H7 (cell line): ENCODE measurements around the gene FSTL5. TPM values are rescaled to one million over a fixed set of nuclear protein-coding genes. Genes with fewer than 3 reads are reported as not detected.
"Not testable (repeated sequence)": the region's sequence is repeated elsewhere in the genome, so short reads cannot be mapped to it uniquely, and the experiment has no call there.

ENCODE experiments used
- DNase-seq: peaks from one replicate; pipeline ENCODE4 v3.0.0; 2012
- H3K27me3 ChIP-seq: 2 replicates; pipeline ENCODE4 v1.6.0; 2011; ENCODE audit warnings: mild to moderate bottlenecking, low read length; ENCODE audit not compliant: control insufficient read depth, insufficient read depth
- H3K36me3 ChIP-seq: replicated peaks from 2 replicates; pipeline ENCODE4 v1.5.1; 2011; ENCODE audit warnings: low read length; ENCODE audit not compliant: control insufficient read depth, insufficient read depth
- H3K4me3 ChIP-seq: 2 replicates; pipeline ENCODE4 v1.5.1; 2011; ENCODE audit warnings: low read depth, mild to moderate bottlenecking, control low read depth, low read length, moderate library complexity; ENCODE audit not compliant: insufficient read depth
- total RNA-seq: library from RNA; depleted of rRNA; stranded (reverse); fragments of >200 nt; shearing (Covaris generic); gene quantifications from 2 replicates; pipeline ENCODE4 v1.2.3, GENCODE V29; 2014

The FSTL5 gene
- total RNA-seq, 1 experiment from 2014 or later, result 2.3 TPM

DNA sequence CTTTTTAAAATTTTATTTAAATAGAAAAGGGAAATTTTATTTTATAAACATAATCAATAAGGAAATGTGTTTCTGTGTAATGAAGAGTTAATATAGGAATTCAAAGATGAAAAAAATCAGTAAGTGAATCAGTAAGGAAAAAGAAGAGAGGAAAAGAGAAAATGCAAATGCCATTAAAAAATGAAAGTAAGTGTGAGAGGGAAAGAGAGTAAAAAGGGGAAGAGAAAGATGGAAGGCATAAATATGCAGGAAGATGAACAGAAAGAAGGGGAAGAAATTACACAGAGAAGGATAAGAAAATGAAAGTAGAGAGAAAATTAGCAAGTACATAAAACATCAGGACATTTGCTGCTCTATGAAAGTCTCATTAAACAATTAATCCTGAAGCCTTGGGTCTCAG lies 349.9 kb downstream of the FSTL5 start:
- Histone ChIP-seq H3K36me3 (no peaks in the 10 kb centered on the region), H3K27me3 (no peaks in the 10 kb centered on the region), H3K4me3 (no peak overlapping the region)
- DNase-seq, result no peak

DNA sequence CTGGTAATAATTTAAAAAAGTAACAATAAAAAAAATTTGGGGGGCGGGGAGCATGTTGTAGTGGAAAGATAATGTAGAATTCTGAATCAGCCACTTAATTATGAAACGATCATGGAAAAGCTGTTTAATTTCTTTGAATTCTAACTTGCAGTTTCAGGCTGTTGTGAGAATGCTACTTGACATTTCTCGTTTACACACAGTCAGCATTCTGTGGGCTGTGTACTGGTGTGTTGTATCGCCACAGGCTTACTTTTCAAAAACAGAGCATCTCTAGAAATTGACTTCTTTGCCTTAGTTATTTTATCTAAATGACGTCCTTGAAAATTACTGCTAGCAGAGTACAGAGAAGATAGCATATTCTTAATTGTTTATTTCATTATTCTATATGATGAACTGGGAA lies 350.4 kb downstream of the FSTL5 start:
- DNase-seq, result no peak

DNA sequence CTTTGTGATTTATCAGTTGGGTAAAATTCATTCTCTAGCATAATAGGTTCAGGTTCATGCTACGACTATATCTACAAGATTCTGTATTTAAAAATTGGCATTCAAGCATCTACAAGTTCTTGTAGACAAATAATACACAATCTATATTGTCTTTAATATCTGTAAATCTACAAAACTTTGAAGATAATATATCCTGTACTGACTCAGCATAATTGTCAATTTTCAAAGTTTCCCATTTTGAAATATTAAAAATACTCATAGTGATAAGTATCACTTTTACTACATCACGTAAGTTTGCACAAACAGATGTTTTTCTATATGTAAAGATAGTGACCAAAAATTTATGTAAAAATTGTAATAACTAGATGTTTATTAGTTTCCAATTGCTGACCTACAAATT lies 360.6 kb downstream of the FSTL5 start:
- Histone ChIP-seq H3K36me3 (no peaks in the 10 kb centered on the region), H3K27me3 (no peaks in the 10 kb centered on the region), H3K4me3 (no peak overlapping the region)
- DNase-seq, result no peak

More for the DNA sequence above, 350.4 kb downstream of the FSTL5 start:
- Histone ChIP-seq H3K4me3 (no peak overlapping the region), H3K36me3 (no peaks in the 10 kb centered on the region), H3K27me3 (no peaks in the 10 kb centered on the region)

DNA sequence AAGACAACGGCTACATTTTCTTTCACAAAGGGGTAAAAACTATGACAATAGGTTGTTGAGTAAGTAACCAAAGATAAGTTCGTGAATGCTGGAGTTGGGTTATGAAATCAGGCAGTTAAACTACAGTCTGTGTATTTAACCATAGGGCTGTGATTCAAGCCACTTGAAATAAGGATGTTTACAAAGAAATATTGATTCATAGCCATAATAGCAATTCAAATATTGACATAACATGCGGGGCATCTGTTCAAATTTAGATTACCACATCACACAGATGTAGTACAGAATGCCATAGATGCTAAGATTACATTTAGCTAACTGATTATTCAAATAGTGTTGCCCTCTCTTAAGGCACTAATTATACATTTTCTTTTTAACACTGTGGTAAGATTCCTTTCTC lies 364.1 kb downstream of the FSTL5 start:
- Histone ChIP-seq H3K4me3 (no peak overlapping the region), H3K27me3 (no peaks in the 10 kb centered on the region), H3K36me3 (no peaks in the 10 kb centered on the region)
- no peak for DNase-seq

DNA sequence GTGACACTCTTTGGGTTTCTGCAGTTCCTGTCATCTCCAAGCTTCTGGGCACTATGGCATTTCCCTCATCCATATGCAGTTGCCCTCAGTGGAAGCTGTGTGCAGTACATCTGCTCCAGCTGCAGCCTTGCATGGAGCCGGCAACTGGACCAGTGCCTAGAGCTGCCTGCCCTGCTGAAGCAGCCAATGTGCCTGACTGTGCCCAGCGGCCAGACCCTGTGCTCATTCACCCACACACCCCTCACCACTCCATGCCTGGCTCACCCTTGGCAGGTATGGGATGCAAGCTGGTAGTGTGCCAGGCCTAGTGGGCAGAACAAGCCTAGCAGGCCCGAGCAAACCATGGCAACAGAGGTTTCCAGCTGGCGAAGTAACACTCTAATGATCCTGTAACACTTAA lies 370.8 kb downstream of the FSTL5 start:
- no peak for DNase-seq
- H3K27me3 ChIP-seq, result no peaks in the 10 kb centered on the region
- H3K4me3 ChIP-seq, result no peak overlapping the region
- H3K36me3 ChIP-seq, result no peaks in the 10 kb centered on the region

DNA sequence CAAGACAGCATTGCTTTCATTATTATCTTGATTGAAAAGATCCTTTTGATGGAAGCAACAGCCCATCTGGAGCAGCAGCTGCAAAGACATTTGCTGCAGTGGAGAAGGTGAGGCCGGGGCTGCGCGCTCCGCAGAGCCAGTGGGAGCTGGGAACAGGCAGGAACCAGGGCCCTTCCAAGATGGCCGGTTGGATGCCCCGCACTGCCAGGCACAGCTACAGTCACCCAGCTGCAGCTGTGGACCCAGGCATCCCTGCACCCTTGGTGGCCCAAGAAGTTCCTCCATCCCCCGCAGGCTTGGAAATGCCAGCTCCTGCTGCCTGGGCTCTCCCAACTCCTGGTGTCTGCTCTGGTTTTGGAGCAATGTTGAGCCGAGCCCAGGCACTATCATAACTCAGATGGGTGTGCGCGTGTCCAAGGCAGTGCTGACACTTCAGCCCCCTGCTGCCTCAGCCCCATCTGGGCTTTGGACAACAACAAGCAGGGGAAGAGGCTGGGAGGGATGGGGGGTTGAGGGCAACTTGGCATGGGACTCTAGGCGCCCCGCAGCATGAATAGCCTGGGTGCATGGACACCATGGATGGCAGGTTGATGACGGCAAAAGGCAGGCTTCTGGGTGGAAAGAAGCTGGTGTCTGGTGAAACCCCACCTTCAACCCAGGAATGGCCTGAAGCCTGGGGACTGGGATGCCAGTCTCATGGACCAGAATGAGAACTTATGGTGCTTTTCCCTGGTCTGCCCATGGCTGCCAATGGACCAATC lies 371.8 kb downstream of the FSTL5 start:
- Histone ChIP-seq H3K36me3 (no peaks in the 10 kb centered on the region), H3K4me3 (no peak overlapping the region), H3K27me3 (no peaks in the 10 kb centered on the region)
- DNase-seq, result no peak

DNA sequence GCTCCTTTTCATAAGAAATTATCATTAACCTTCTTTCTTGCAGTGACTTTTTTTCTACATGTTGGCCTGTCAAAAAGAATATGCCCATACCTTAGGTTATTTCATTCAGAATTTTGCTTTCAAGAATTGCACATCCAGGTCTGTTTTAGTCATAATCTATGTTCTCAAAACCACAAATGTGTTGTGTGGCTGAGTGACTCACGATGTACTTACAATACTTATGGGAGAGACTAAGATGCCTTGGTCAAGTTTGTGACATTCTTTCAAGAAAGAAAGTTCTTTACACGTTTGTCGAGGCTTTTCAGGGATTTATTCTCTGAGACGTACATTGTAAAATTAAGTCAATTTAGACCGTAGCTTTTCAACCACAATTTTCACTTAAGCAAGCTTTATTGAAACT lies 396.7 kb downstream of the FSTL5 start:
- H3K27me3 ChIP-seq, result no peaks in the 10 kb centered on the region
- no peak overlapping the region for H3K4me3 ChIP-seq
- DNase-seq, result no peak
- no peaks in the 10 kb centered on the region for H3K36me3 ChIP-seq

DNA sequence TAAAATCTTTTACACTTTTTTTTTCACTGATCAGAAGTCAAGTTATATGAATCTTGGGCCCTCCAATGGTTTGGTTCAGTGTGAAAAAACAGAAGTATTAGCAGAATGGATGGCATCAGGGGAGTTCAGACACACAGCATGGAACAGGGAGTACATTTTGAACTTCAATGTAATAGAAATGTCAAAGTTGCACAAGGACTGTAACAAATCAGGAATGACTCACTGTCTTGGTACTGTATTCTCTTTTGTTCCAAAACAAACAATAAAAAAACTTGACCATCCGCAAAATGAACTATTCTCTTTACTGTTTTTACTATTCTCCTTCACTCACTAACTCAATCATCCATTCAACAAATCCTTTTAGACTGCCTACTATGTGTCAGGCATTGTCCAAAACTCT lies 401.0 kb downstream of the FSTL5 start:
- H3K27me3 ChIP-seq, result no peaks in the 10 kb centered on the region
- no peak overlapping the region for H3K4me3 ChIP-seq
- no peak for DNase-seq
- no peaks in the 10 kb centered on the region for H3K36me3 ChIP-seq

DNA sequence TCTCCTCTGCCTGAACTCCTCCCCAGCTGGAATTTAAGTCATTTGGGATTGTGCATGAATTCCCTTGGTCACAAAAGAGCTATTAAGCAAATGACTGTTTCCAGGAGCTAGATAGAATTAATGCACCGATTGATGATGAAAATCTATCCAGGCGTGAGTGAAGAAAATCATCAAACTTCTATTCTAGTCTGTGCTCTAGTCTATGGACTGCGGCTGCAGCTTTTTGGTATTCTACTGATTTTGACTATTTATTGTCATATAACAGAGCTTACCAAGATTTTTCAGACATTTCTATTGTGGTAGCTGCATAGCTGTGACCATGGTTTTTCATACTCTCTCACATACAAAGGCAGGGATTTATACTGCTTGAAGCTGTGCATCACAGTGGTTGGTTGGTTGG lies 403.8 kb downstream of the FSTL5 start:
- H3K36me3 ChIP-seq, result no peaks in the 10 kb centered on the region
- DNase-seq, result no peak
- H3K4me3 ChIP-seq, result no peak overlapping the region
- H3K27me3 ChIP-seq, result no peaks in the 10 kb centered on the region

DNA sequence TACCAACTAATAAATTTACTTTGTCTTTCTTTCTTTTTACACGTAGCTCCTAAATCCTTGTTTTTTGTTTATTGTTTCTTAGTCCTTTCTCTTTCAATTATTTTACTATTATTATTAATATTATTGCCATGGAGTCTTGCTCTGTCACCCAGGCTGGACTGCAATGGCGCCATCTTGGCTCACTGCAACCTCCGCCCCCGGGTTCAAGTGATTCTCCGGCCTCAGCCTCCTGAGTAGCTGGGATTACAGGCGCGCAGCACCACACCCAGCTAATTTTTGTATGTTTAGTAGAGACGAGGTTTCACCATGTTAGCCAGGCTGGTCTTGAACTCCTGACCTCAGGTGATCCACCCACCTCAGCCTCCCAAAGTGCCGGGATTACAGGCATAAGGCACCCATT lies 405.4 kb downstream of the FSTL5 start:
- H3K36me3 ChIP-seq, DNase-seq, H3K27me3 ChIP-seq: not testable (repeated sequence)

DNA sequence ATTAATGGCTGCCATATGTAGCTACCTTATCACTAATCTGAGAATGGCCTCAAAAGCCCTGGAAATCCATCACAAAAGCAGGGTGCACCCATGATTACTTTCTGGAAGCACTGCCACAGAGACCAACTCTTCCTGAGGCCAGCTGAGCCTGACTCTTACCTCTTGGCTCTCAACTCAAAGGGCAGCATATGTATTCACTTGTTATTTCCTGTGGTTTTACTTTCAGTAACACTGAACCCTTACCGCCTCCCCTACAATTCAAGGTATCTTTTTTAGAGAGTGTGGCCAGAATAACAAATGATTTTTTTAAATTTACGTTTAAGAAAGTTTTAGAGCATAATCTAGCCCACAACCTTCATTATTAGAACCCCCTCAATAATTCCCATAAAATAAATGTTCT lies 434.9 kb downstream of the FSTL5 start:
- DNase-seq, result no peak
- H3K36me3 ChIP-seq, result no peaks in the 10 kb centered on the region
- no peaks in the 10 kb centered on the region for H3K27me3 ChIP-seq
- no peak overlapping the region for H3K4me3 ChIP-seq

More for the DNA sequence above, 405.4 kb downstream of the FSTL5 start:
- H3K4me3 ChIP-seq, result not testable (repeated sequence)

DNA sequence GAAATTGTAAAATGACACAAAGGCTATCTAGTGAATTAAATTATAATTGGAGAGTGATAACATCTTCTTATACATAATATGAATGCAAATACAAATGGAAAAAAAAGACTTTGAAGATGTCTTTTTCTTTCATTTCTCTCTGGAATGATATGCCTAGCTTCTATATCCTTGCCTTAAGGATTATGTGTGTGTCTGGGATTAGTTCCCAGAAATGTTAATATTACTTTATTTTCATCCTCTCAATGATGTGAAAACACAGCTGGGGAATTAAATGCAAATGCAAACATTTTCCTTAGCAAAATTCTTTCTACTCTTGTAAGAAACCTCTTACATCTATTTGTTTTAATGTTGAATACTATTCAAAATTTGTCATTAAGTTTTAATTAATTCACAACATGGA lies 441.9 kb downstream of the FSTL5 start:
- no peaks in the 10 kb centered on the region for H3K36me3 ChIP-seq
- H3K27me3 ChIP-seq, result no peaks in the 10 kb centered on the region
- no peak overlapping the region for H3K4me3 ChIP-seq
- no peak for DNase-seq

DNA sequence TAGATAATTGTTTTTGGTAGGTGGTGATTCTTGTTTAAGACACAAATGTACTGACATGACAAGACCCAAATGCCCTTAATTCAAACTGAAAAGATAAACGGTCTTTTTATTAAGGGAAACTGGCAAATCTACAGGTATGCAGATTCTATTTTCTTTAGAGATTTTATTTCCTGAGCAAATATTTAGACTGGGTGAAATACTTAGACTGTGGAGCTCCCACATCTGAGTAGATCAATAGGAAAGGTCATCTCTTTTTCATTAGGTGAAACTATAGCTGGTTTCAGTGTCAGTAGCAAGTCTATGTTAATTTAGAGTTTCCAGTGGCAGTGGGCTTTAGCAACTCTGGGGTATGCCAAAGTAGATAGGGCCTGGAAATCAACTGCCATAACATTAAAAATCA lies 446.7 kb downstream of the FSTL5 start:
- no peak for DNase-seq
- Histone ChIP-seq H3K4me3 (no peak overlapping the region), H3K36me3 (no peaks in the 10 kb centered on the region), H3K27me3 (no peaks in the 10 kb centered on the region)

DNA sequence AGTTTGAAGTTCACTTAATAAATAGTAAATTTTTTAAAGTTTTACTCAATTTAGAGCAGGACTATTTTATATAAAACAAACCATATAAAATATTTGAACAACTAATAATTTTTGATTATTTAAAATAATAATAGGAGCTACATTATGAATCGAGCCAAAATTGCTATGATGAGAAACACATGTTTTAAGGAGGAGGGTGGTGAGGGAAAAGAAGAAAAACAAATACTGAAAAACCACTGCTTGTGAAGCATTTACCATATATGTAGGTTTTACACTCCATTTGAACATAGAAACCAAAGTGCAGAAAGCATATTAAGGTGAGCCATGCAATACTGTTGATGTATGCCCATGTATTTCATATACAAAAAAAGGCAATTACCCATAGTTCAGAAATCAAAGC lies 448.9 kb downstream of the FSTL5 start:
- Histone ChIP-seq H3K4me3 (no peak overlapping the region), H3K36me3 (no peaks in the 10 kb centered on the region), H3K27me3 (no peaks in the 10 kb centered on the region)
- DNase-seq, result no peak

DNA sequence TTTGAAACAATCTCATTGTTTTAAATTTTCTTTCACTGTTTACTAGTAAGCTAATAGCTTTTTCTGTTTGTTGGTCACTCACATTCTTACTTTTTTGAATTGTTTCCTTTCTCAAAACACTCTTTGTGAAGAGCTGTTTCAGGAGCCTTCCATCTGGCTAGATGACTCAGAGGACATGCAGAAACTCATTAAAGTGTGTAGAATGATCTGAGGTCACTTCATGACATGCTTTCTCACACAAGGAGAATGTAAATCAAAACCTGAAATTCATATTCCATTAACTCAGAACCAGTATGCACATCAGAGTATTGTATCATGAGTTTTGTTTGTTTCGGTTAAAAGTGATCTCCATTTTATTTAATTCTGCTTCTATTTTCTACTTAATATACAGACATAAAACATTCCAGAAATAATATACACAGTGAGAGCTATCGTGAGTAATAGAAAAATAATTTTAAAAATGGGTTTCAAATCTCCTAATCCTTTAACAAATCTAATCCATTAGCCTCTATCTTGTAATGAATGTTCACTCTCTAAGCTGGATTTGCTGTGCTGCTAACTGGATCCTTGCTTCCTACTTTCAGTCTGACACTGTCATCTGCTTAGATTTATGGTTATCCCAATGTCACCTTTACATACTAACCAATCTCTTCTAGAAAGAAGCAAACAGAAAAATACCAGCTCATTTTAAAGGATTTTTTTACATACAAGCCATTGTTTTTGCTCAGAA lies 449.6 kb downstream of the FSTL5 start:
- no peaks in the 10 kb centered on the region for H3K27me3 ChIP-seq
- H3K4me3 ChIP-seq, result no peak overlapping the region
- no peaks in the 10 kb centered on the region for H3K36me3 ChIP-seq
- DNase-seq, result no peak
